ENCODE data around the gene PPP2R2D.

DNA sequence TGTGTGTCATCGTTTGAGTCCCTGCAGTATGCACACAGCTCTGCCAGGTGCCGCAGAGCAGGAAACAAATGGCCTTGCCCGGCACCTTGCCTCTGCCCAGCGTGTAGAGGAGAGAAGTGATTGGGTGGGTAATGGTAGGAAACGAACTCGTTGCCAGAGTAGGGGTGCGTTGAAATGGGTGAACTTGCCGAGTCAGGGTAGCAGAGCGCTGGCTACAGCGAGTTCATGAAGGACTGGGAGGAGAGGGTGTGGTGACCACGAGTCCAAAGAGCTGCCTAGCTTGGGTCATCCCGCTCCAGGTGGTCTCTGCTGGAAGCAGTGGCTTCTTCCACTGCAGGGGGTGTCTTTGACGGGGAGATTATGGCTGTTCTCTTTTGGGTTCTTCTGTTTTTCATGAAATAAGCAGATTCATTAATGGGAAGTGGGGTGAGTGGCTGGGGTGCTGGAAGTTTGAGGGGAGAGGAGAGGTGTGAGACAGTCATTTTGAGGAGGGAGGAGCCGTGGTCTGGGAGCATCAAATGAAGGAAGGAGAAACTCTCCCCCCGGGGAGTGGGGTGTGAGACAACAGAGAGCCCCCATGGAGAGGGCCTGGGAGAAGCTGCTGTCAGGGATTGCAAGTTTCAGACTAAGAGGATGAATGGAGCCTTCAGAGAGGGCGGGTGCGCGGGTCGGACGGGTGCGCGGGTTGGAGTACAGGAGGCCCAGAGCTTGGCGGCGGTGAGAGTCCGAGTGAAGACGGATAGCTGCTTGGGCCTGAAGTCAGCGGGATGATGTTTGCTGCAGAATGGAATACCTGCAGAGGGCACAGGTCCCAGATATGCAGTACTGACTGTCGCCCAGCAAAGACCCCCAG is 26.2 kb downstream of the PPP2R2D start:
- TF ChIP-seq, protein P1, sequence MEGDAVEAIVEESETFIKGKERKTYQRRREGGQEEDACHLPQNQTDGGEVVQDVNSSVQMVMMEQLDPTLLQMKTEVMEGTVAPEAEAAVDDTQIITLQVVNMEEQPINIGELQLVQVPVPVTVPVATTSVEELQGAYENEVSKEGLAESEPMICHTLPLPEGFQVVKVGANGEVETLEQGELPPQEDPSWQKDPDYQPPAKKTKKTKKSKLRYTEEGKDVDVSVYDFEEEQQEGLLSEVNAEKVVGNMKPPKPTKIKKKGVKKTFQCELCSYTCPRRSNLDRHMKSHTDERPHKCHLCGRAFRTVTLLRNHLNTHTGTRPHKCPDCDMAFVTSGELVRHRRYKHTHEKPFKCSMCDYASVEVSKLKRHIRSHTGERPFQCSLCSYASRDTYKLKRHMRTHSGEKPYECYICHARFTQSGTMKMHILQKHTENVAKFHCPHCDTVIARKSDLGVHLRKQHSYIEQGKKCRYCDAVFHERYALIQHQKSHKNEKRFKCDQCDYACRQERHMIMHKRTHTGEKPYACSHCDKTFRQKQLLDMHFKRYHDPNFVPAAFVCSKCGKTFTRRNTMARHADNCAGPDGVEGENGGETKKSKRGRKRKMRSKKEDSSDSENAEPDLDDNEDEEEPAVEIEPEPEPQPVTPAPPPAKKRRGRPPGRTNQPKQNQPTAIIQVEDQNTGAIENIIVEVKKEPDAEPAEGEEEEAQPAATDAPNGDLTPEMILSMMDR (conservative IDR thresholded peaks at IDR 0.05): no peak
- TF ChIP-seq EZH2 (IDR thresholded peaks at IDR 0.05; ENCODE audit: low read depth): no peak

All from PC-9 (cell line).